HG02938 (cell line): ENCODE data around the gene USP34.

Source experiments
- ATAC-seq: cut with Tn5 transposase; IDR thresholded peaks from one replicate; pipeline ENCODE4 v1.9.1; 2021; ENCODE audit warnings: mild to moderate bottlenecking, moderate library complexity; ENCODE audit not compliant: unreplicated experiment

Gene USP34

DNA sequence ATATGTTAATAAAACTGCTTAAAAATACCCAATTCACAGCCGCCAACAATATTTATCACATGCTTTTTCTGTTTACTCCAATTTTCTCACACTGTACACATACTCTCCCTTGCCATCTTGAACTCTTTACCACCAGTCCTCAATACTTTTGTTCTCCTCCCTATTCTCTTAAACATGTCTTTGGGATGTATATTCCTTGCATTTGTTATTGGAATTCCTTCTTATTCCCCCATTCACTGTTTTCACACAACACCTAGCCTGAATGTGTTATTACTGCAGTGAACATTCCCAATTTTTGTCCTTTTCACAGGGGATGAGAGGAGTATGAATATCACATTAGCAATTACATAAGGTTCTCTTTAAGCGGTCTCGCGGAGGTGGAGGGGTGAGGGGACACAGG, 94.7 kb downstream of the USP34 start:
- ATAC-seq: no peak

DNA sequence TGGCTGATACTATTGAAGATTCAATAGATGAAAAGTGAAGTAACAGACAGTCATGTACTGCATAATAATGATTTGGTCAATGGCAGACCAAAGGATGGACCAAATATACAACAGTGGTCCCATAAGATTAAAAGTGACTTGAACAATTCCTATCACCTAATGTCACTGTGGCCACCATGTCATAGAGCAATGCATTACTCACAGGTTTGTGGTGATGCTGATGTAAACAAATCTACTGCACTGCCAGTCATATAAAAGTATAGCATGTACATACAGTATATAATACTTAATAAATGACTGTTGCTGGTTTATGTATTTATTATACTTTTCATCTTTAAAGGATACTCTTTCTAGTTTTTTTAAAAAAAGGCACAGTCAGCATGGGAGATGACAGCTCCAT, 99.9 kb downstream of the USP34 start:
- no peak for ATAC-seq

DNA sequence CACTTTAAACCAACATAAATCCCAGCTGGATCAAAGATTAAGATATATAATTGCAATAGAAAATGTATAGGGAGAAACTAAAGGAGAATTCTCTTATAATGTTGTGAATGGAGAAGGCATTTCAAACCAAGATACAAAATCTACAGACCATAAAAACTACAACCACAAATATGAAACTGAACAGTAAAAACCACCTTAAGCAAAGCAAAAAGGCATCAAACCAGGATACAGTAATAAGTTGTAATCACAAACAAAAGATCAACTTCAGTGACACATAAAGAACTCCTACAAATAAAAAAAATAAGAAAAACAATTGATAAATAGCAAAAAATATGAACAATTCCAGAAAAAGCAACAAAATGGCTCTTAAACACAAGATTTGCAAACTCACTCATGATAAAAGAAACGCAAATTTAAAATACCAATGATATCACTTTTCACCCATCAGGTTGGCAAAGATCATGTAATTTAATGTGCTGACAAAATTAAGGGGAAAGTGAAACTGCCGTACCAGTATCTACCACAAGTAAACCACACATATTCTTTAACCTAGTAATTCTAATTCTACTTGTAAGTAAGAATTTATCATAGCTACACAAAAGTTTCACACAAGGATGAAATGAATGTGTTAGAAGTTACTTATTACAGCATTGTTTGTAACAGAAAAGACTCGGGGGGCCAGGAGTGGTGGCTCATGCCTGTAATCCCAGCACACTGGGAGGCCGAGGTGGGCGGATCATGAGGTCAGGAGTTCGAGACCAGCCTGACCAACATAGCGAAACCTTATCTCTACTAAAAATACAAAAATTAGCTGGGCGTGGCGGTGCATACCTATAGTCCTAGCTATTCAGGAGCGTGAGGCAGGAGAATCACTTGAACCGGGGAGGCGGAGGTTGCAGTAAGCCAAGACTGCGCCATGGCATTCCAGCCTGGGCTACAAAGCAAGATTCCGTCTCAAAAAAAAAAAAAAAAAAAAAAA, 101.9 kb downstream of the USP34 start:
- no peak for ATAC-seq

DNA sequence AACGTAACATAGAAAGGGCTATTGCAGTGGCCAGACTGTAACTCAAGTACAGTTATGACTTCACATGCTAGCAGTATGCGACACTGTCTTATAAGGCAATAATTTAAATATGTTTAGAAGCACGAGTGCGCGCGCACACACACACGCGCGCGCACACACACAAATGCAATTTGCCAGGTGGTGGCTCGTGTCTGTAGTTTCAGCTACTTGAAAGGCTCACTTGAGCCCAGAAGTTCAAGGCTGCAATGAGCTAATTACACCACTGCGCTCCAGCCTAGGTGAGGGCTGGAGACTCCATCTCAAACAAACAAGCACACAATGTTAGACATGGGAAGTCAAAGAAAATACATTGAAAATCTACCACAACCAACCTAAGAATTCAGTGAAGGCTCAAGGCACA, 103.7 kb downstream of the USP34 start:
- no peak for ATAC-seq

DNA sequence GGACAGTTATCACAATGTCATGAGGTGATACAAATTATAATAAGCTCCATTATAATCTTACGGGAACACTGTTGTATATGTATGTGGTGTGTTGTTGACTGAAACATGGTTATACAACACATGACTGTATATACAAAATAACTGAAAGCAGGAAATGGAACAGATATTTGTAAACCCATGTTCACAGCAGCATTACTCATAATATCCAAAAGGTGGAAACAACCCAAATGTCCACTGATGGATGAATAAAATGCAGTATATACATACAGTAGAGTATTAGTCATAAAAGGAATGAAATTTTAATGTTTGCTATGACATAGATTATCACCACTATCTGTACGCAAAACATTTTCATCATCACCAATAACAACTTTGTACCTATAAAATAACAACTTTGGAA, 107.3 kb downstream of the USP34 start:
- ATAC-seq: no peak

DNA sequence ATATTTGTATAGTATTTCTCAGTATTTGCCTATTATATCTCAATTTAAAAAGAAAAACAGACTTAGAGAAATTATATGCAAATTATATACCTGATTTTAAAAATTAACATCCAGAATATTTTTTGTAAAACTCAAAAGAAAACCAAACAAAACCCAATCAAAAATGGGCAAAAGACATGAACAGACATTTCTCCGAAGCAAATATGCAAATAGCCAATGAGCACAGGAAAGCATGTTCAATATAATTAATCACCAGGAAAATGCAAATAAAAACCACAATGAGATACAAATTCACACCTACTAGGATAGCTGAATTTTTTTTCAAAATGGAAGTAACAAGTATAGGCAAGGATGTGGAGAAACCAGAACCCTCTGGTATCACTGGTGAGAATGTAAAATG, 108.0 kb downstream of the USP34 start:
- no peak for ATAC-seq

DNA sequence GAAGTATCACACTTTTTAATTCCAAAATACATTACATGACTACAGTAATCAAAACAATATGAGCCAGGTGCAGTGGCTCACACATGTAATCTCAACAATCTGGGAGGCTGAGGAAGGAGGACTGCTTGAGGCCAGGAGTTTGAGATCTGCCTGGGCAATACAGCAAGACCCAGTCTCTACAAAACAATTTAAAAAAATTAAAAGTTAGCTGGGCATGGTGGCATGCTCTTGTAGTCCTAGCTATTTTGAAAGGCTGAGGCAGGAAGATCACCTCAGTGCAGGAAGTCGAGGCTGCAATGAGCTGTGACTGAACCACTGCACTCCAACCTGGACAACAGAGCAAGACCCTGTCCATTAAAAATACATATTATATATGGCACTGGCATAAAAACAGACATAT, 109.8 kb downstream of the USP34 start:
- no peak for ATAC-seq

DNA sequence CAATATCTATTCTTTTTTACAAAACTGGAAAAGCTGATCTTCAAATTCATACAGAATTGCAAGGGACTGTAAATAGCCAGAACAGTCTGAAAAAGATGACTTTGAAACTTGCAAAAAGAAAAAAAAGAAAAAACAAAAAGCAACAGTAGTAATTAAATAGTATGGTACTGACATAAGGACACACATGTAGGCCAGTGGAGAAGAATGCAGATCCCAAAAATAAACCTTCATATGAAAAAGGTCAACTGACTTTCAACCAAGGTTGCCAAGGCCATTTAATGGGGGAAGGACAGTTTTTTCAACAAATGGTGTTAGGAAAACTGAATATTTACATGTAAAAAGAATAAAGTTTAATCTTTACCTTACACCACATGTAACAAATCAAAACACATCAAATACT, 111.8 kb downstream of the USP34 start:
- ATAC-seq: no peak

DNA sequence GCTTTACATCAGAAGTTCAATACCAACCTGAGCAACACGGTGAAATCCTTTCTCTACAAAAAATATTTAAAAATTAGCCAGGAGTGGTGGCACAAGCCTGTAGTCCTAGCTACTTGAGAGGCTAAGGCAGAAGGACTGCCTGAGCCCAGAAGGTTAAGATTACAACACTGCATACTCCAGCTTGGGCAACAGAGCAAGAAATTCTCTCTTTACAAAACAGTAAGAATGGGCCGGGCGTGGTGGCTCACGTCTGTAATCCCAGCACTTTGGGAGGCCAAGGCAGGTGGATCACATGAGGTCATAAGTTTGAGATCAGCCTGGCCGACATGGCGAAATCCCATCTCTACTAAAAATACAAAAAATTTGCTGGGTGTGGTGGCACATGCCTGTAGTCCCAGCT, 113.2 kb downstream of the USP34 start:
- ATAC-seq: no peak

DNA sequence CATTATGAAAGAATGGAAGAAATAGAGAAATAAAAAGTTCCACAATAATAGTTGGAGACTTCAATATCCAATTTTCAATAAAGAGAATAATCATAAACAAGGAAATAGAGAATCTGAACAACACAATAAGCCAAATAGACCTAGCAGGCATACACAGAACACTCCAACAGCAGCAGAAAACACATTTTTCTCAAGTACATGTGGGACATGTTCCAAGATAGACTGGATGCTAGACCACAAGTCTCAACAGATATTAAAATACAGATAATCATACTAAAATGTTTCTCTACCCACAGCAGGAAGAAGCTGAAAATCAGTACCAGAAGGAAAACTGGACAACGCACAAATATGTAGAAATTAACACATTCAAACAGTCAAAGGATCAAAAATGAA, 113.9 kb downstream of the USP34 start:
- ATAC-seq: no peak

DNA sequence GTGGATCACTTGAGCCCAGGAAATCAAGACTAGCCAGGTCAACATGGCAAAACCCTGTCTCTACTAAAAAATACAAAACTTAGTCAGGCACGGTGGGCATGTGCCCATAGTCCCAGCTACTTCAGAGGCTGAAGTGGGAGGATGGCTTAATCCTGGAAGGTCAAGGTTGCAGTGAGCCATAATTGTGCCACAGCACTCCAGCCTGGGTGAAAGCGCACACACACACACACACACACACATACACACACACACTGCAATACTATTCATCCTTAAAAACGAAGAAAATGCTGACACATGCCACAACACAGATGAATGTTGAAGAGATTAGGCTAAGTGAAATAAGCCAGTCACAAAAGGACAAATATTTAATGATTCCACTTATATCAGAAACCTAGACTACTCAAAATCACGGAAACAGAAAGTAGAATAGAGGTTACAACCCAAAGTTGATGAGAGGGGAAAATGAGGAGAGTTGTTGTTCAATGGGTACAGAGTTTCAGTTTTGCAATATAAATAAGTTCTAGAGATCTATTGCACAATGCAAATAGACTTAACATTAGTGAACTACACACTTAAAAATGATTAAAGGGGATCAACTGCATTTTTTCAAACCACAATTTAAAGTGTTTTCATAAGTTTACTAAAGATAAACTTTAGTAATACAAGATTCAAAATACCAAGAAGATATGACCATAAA, 114.5 kb downstream of the USP34 start:
- no peak for ATAC-seq

DNA sequence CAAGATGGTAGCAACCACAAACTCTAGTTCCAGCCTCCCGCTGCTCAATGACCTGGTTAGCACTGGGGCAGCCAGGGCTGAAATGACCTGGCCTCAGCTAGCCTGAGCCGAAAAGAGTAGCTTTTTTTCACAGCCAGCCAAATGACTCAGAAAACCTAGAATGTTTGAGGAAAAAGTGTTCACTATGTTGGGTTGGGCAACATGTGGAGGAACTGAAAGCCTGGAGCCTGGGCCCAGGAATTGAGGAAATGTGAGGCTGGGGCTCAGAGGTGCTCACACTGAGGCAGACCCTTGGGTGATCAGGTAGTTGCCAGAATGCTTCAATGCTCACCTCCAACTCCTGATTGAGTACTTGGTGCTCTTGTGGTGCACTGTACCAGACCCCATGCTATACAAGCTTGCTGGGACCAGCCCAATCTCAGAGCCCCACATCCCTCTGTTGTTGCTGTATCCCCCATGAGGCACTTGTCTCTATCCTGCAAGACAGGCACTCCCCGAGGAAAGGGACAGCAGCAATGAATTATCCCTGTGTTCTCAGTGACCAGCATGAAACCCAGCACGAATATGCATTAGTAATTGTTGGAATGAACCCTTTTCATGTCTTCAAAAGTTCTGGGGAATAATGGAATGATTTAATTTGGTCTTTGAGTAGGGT, 116.2 kb downstream of the USP34 start:
- ATAC-seq: no peak

DNA sequence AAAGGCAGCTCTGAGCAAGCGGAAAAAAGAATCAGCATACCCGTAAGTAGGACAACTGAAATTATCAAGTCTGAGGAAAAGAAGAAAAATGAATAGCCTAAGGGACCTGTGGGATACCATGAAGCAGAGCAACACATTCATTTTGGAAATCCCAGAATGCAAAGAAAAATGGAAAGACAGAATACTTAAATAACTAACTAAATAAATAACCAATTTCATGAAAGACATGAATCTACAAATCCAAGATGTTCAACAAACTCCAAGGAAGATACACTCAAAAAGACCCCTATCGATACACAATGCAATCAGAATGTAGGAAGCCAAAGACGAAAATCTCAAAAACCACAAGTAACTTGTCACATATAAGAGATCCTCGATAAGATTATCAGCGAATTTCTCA, 117.0 kb downstream of the USP34 start:
- ATAC-seq: no peak

DNA sequence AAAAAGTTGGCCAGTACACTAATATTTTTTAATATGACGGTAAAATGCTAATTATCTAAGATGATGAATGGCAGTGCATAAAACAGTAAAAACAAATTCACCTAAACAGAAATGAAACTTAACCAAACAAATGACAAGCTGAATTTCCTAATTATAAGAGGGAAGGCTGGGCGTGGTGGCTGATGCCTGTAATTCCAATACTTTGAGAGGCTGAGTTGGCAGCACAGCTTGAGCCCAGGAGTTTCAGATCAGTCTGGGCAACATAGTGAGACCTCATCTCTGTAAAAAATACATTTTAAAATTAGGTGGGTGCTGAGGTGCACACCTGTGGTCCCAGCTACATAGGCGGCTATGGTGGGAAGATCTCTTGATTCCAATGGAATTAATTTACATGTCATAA, 120.1 kb downstream of the USP34 start:
- ATAC-seq: no peak

DNA sequence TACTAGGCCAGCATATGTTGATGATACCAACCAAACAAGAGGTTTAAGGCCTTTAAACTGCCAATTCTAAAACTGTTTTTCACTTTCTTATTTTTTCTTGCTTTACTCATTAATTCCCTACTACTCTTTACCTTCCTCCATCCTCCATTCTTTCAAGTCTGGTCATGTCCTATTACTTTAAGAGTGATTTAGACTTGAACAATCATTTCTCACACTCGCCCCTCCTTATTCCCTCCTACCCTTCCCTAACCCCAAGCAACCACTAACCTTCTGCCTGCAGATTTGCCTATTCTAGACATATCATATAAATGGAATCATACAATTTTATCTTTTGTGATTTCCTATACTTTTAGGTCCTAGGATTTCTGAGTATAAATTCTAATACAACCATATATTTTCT, 127.7 kb downstream of the USP34 start:
- ATAC-seq: no peak

DNA sequence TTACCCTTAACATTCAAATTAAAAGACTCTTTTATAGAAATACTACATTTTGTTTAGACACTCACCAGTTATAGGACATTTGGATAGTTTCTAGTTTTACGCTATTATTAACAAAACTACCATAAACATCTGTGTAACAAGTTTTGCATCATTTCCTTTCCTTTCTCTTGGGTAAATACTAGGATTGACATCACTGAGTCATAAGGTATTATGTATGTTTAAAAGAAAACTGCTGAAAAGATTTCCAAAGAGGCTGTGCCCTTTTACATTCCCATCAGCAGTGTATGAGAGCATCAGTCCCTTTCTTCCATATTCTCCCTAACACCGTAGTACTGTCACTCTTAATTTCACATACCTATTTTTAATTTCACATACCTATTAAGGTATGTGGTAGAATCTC, 130.6 kb downstream of the USP34 start:
- no peak for ATAC-seq

DNA sequence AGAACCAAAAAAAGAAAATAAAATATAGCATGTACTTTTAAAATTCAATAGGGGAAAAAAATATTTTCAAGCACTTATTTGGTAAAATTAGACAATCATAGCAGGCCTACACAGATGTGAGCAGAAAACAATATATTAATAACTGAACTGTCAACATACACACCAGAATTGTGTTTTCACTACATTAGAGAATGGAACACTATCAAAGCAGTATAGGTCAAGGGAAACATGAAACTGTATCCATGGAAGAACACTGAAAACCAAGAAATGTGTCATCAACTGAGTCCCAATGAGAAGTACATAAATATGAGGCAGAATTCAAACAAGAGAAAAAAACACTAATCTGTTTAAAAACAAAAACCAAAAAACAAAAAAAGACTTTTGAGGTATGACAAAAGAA, 132.4 kb downstream of the USP34 start:
- no peak for ATAC-seq

DNA sequence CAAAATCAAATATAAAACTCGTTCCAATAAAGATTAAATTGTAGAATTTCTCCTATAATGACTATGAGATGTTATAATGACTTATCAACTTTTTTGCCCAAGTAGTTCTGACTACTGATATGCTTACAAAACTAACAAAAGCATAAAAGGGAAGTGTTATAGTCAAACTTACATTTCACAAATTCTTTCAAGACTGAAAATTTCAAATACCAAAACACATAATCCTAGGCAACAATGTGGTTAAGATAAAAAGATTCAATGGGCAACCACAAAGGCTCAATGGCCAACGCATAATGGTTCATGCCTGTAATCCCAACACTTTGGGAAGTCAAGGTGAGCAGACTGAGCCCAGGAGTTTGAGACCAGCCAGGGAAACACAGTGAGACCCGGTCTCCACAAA, 135.7 kb downstream of the USP34 start:
- no peak for ATAC-seq

DNA sequence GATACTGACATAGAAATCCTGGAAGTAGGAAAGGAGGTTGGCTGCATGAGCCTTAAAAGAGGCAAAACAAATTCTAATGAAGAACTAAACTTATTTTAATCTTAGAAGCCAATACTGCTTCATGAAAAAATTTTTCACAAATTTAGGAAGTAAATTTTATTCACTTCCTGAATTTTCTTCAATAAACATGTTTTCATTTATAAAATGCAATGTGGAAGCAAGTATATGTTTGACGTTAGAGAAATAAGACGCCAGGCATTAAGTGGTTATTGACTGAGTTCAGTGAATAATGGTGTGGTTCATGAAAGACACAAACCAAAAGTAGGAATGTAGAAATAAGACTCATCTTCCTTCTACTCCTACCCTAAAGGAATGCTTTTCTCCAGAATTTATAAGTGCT, 136.4 kb downstream of the USP34 start:
- no peak for ATAC-seq

DNA sequence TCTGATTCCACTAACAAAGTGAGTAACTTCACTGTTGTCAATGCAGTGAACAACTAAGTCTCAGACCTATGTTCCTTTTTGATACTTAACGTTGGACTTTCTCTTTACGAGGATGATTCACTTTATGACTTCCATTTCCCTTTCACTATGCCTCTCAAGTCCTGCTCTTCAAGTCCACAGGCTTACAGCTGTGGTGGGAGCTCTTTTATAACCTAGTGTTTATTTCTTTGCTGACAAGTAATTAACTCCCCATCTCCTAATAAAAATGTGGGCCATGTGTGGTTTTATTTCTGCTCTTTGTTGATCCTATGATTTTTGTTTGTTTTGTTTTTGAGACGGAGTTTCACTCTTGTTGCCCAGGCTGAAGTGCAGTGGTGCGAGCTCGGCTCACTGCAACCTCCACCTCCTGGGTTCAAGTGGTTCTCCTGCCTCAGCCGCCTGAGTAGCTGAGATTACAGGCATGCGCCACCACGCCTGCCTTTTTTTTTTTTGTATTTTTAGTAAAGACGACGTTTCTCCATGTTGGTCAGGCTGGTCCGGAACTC, 142.1 kb downstream of the USP34 start:
- ATAC-seq: no peak

DNA sequence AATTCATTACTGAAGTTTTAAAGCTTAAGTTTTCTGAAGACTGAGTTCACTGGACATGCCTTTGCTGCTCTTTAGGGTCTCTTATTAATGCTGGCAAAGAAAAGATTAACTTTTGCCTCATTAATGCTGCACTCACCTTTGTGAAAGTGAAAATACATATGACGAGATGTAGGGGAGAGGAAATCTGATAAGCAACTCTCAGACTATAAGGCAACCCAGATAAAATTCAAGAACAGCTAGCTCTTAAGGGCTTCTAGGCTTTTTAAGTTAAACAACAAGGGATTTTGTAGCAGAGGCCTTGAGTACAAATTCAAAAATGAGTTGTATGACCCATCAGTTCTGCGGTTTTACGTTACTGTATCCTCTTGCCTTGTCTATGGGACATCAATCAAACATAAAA, 143.7 kb downstream of the USP34 start:
- ATAC-seq: no peak

DNA sequence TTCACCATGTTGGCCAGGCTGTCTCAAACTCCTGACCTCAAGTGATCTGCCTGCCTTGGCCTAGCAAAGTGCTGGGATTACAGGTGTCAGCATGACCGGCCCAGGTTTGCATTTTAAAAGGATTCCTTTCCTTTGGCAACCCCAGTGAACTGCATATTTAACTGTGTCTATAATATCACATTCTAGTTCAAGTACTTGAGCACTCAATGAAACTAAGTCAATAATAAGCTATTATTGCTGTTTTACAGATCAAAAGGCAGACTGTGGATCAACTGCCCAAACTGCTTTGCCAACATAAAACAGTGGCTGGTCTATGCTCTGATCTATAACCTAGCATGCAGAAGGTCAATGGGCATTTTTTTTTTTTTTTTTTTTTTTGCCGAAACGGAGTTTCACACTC, 144.5 kb downstream of the USP34 start:
- no peak for ATAC-seq
